Astrocyte (in vitro differentiated cells and primary cell): ENCODE results near the gene RALGPS2.

Experiments used
- EZH2 ChIP-seq: IDR thresholded peaks from 2 replicates; pipeline ENCODE4 v1.6.1; 2012; ENCODE audit warnings: mild to moderate bottlenecking, low read length, inconsistent platforms; ENCODE audit not compliant: insufficient read depth
- TF ChIP-seq, protein P1 (sequence below): IDR thresholded peaks from 2 replicates; pipeline ENCODE4 v1.5.1; 2011; ENCODE audit warnings: low read depth, mild to moderate bottlenecking, inconsistent platforms, low read length, moderate library complexity; ENCODE audit not compliant: insufficient read depth

DNA sequence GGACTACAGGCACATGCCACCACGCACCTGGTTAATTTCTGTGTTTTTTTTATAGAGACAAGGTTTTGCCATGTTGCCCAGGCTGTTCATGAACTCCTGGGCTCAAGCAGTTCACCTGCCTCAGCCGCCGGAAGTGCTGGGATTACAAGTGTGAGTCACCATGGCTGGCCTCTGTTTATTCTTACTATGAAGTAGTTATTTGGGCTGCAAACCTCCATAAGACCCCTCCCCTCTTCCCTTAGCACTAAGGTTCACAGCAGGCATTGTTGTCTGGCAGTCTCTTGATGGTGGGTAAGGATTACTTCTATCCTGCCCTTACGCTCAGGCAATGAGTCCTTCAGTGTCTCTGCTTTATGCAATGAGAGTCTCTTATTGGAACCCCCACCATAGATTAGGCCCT lies 94.1 kb downstream of the RALGPS2 start:
- TF ChIP-seq, protein P1, sequence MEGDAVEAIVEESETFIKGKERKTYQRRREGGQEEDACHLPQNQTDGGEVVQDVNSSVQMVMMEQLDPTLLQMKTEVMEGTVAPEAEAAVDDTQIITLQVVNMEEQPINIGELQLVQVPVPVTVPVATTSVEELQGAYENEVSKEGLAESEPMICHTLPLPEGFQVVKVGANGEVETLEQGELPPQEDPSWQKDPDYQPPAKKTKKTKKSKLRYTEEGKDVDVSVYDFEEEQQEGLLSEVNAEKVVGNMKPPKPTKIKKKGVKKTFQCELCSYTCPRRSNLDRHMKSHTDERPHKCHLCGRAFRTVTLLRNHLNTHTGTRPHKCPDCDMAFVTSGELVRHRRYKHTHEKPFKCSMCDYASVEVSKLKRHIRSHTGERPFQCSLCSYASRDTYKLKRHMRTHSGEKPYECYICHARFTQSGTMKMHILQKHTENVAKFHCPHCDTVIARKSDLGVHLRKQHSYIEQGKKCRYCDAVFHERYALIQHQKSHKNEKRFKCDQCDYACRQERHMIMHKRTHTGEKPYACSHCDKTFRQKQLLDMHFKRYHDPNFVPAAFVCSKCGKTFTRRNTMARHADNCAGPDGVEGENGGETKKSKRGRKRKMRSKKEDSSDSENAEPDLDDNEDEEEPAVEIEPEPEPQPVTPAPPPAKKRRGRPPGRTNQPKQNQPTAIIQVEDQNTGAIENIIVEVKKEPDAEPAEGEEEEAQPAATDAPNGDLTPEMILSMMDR = no peak
- TF ChIP-seq EZH2 = no peak
